Keratinocyte (primary cell): Measurements from ENCODE around the gene LRRN2. TPM values are rescaled to one million over a fixed set of nuclear protein-coding genes. Genes with fewer than 3 reads are reported as not detected.
"Not testable (repeated sequence)": the region's sequence is repeated elsewhere in the genome, so short reads cannot be mapped to it uniquely, and the experiment has no call there.

Experiments used
- DNase-seq: peaks from one replicate; pipeline ENCODE4 v3.0.0-alpha.2; 2011; ENCODE audit warnings: low read depth, missing footprints, low spot score
- FAIRE-seq: peaks from 2 replicates; lab custom pipeline; 2011; peaks lifted over from hg19 to GRCh38; lab: Jason Lieb, UNC
- H2AFZ ChIP-seq: 2 replicates; pipeline ENCODE4 v1.6.0; 2012; ENCODE audit warnings: low read length, control low read depth, inconsistent platforms; ENCODE audit not compliant: control insufficient read depth
- H3K27ac ChIP-seq: 2 replicates; pipeline ENCODE4 v1.5.1; 2011; ENCODE audit warnings: low read length; ENCODE audit not compliant: control insufficient read depth, insufficient read depth
- H3K27me3 ChIP-seq: 3 replicates; pipeline ENCODE4 v1.6.0; 2011; ENCODE audit warnings: low read length; ENCODE audit not compliant: control insufficient read depth, insufficient read depth; ENCODE audit errors: extremely low read depth
- H3K36me3 ChIP-seq, 2 experiments: 2 replicates in 1 of 2; 3 replicates in 1 of 2; pipeline ENCODE4 v1.5.1; 2011; ENCODE audit warnings: low read length in 2 of 2, mild to moderate bottlenecking in 1 of 2; ENCODE audit not compliant: control insufficient read depth in 2 of 2, insufficient read depth in 2 of 2; ENCODE audit errors: extremely low read depth in 1 of 2
- H3K4me1 ChIP-seq: 3 replicates; pipeline ENCODE4 v1.5.1; 2011; ENCODE audit warnings: low read length; ENCODE audit not compliant: control insufficient read depth, insufficient read depth; ENCODE audit errors: extremely low read depth
- H3K4me2 ChIP-seq: 3 replicates; pipeline ENCODE4 v1.6.0; 2011; ENCODE audit warnings: low read depth, low read length; ENCODE audit not compliant: control insufficient read depth, insufficient read depth; ENCODE audit errors: extremely low read depth
- H3K4me3 ChIP-seq, 3 experiments: fragments of 200-600 bp in 1 of 3; sonication (generic) in 1 of 3; 2 replicates in 2 of 3; 3 replicates in 1 of 3; pipeline ENCODE4 v1.5.1; 2011 to 2016; ENCODE audit warnings: low read length in 3 of 3, mild to moderate bottlenecking in 3 of 3, control low read depth in 2 of 3, inconsistent platforms in 1 of 3, low read depth in 1 of 3, mixed read lengths in 1 of 3, mixed run types in 1 of 3, moderate library complexity in 1 of 3; ENCODE audit not compliant: control insufficient read depth in 2 of 3, insufficient read depth in 2 of 3; ENCODE audit errors: extremely low read depth in 1 of 3
- H3K79me2 ChIP-seq: 2 replicates; pipeline ENCODE4 v1.6.0; 2012; ENCODE audit warnings: low read length; ENCODE audit not compliant: control insufficient read depth, insufficient read depth
- H3K9ac ChIP-seq: 3 replicates; pipeline ENCODE4 v1.6.0; 2011; ENCODE audit warnings: low read length; ENCODE audit not compliant: control insufficient read depth, insufficient read depth; ENCODE audit errors: extremely low read depth
- H3K9me1 ChIP-seq: 3 replicates; pipeline ENCODE4 v1.6.0; 2011; ENCODE audit warnings: low read length; ENCODE audit not compliant: control insufficient read depth, insufficient read depth; ENCODE audit errors: extremely low read depth
- H3K9me3 ChIP-seq: 2 replicates; pipeline ENCODE4 v1.5.1; 2012; ENCODE audit warnings: low read depth, low read length; ENCODE audit not compliant: control insufficient read depth
- H4K20me1 ChIP-seq: 3 replicates; pipeline ENCODE4 v1.6.0; 2011; ENCODE audit warnings: low read length; ENCODE audit not compliant: control insufficient read depth, insufficient read depth; ENCODE audit errors: extremely low read depth
- CTCF ChIP-seq, 3 experiments: IDR thresholded peaks in 1 of 3; conservative IDR thresholded peaks in 1 of 3; optimal IDR thresholded peaks in 1 of 3; 2 replicates in 2 of 3; 3 replicates in 1 of 3; pipeline versions ENCODE3 to v1.5.1; 2011; ENCODE audit warnings: low read length in 3 of 3, mild to moderate bottlenecking in 3 of 3, moderate library complexity in 2 of 3, control low read depth in 1 of 3, inconsistent platforms in 1 of 3; ENCODE audit not compliant: insufficient read depth in 2 of 3; ENCODE audit errors: extremely low read depth in 1 of 3
- EZH2 ChIP-seq: IDR thresholded peaks from one replicate; pipeline ENCODE4 v1.6.1; 2012; ENCODE audit warnings: inconsistent platforms, mild to moderate bottlenecking, low read length, moderate library complexity
- dilution Hi-C: fragments of 300-500 bp; cut with MboI; formaldehyde crosslinking; loops from one replicate; pipeline ENCODE4 v1.7.0; 2020; ENCODE audit warnings: low sequenced_read_pairs; ENCODE audit not compliant: extremely low pct_ligation_motif_present
- polyA plus RNA-seq, 5 experiments: library from polyadenylated mRNA; depleted of rRNA in 3 of 5; stranded (reverse) in 3 of 5; stranded (forward) in 1 of 5; unstranded in 1 of 5; fragments of >200 nt; gene quantifications; 1 replicate in 1 of 5; 2 replicates in 3 of 5; 3 replicates in 1 of 5; pipeline versions ENCODE4 v1.2.1 to v1.2.3, GENCODE V29; 2011 to 2012; ENCODE audit warnings: missing spikeins in 2 of 5, low read depth in 1 of 5, low replicate concordance in 1 of 5

LRRN2 gene
- polyA plus RNA-seq, 1 donor (not counting 4 experiments of a cell fraction or from before 2014, with no cell fraction given), result not detected

DNA sequence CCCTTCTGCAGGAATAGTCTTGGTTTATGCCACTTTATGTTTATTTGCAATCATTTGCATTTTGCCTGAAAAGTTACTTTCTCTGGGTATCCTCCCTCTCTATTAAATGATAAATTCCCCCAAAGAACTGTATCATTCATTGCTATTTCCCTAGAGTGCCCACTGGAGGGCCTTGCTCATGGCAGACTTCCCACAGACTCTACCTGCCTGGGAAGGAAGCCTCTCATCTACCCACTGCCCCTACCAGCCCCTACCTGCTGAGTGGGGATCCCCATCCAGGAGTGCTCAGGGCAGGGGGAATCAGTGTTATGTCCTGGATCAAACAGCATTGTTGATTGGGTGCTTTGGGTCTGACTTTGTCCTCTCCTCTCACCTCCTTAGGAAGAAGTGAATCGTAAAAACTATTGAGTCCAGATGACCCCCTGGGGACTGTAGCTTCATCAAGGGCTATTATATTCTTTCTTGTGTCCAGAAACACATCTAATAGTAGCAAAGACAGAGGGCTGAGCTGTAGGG lies 6.8 kb upstream of the LRRN2 start:
- no peak overlapping the region for H3K27ac ChIP-seq
- no peak for FAIRE-seq
- dilution Hi-C loops, result no loop called here
- no peaks in the 10 kb centered on the region for H3K36me3 ChIP-seq
- H3K4me3 ChIP-seq, result no peak overlapping the region
- H3K27me3 ChIP-seq, result peaks cover 13% of the 10 kb centered on the region
- no peaks in the 10 kb centered on the region for H3K79me2 ChIP-seq
- DNase-seq, result no peak
- H3K4me1 ChIP-seq, result no peaks in the 10 kb centered on the region
- TF ChIP-seq CTCF (optimal IDR thresholded peaks at IDR 0.05 in 1 of 3, IDR thresholded peaks at IDR 0.05 in 1 of 3, conservative IDR thresholded peaks at IDR 0.05 in 1 of 3; ENCODE audit: extremely low read depth in 1 of 3, insufficient read depth in 2 of 3, low read length in 3 of 3), result peak; percentile 11 to 24 (median 12)
- no peak for TF ChIP-seq EZH2
- H2AFZ ChIP-seq, result no peak overlapping the region
- H3K4me2 ChIP-seq, result no peak overlapping the region
- H4K20me1 ChIP-seq, result no peaks in the 10 kb centered on the region
- no peak overlapping the region for H3K9ac ChIP-seq
- H3K9me1 ChIP-seq, result no peaks in the 10 kb centered on the region
- no peaks in the 10 kb centered on the region for H3K9me3 ChIP-seq

- H3K36me3 ChIP-seq, H3K79me2 ChIP-seq, H3K4me1 ChIP-seq, H3K27ac ChIP-seq, H2AFZ ChIP-seq, H3K9me1 ChIP-seq, H4K20me1 ChIP-seq, DNase-seq, dilution Hi-C loops, H3K4me3 ChIP-seq, H3K9me3 ChIP-seq, FAIRE-seq, H3K4me2 ChIP-seq, H3K9ac ChIP-seq: not testable (repeated sequence)
- peaks cover 19% of the 10 kb centered on the region for H3K27me3 ChIP-seq
Measured at GRCh38 chr1:204691328-204691730, 5.8 kb upstream of the LRRN2 start.

DNA sequence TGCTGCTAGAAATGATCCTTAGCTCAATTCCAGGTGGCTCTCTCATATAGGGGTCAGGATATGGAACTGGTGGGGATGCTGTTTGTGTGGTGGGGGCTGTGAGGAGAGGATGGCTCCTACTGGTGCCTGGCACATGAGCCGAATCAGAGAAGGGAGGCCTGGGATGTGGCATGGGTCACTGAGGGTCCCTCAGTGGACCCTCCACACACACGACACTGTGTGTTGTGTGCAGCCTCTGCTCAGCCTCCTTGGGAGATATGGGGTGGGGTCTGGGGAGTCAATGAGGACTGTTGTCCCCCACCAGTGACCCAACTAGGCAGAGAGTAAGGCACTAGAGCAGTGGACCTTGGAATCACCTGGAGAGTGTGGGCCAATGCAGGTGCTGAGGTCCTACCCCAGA lies 3.2 kb upstream of the LRRN2 start:
- no peaks in the 10 kb centered on the region for H3K9me3 ChIP-seq
- H3K27ac ChIP-seq, result no peak overlapping the region
- dilution Hi-C loops, result no loop called here
- no peaks in the 10 kb centered on the region for H4K20me1 ChIP-seq
- no peak overlapping the region for H3K4me3 ChIP-seq
- H3K4me2 ChIP-seq, result no peak overlapping the region
- no peaks in the 10 kb centered on the region for H3K4me1 ChIP-seq
- DNase-seq (no peak), FAIRE-seq (no peak)
- no peak for TF ChIP-seq EZH2
- TF ChIP-seq CTCF (optimal IDR thresholded peaks at IDR 0.05 in 1 of 3, IDR thresholded peaks at IDR 0.05 in 1 of 3, conservative IDR thresholded peaks at IDR 0.05 in 1 of 3; ENCODE audit: extremely low read depth in 1 of 3, insufficient read depth in 2 of 3, low read length in 3 of 3), result no peak
- no peaks in the 10 kb centered on the region for H3K79me2 ChIP-seq
- H3K9ac ChIP-seq, result no peak overlapping the region
- no peaks in the 10 kb centered on the region for H3K36me3 ChIP-seq
- H3K27me3 ChIP-seq, result peaks cover 43% of the 10 kb centered on the region
- H3K9me1 ChIP-seq, result no peaks in the 10 kb centered on the region
- H2AFZ ChIP-seq, result no peak overlapping the region
